GM19395 (cell line): ENCODE data around the gene LRRC4C.
"Not testable (repeated sequence)": the region's sequence is repeated elsewhere in the genome, so short reads cannot be mapped to it uniquely, and the experiment has no call there.

Experiments
- ATAC-seq: cut with Tn5 transposase; IDR thresholded peaks from one replicate; pipeline ENCODE4 v1.9.1; 2021; ENCODE audit warnings: mild to moderate bottlenecking, moderate library complexity; ENCODE audit not compliant: unreplicated experiment

Gene LRRC4C

DNA sequence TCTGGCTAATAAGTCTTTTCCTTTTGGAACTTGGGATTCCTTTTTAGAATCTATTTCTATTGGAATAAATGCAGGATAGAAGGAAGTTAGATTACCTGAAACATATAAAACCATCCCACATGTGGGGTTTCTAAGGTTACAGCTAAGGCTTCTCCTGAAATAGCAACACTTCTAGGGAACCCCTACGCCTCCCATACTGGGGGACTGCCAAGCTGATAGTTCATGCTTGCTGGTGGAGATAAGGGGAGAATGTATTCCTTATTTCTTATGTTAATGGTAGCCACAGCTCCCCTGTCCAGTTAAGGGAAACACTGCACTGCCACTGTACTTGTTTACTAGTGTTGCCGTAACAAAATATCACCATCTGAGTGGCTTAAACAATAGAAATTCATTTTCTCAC, 1189.6 kb downstream of the LRRC4C start:
- ATAC-seq: no peak

DNA sequence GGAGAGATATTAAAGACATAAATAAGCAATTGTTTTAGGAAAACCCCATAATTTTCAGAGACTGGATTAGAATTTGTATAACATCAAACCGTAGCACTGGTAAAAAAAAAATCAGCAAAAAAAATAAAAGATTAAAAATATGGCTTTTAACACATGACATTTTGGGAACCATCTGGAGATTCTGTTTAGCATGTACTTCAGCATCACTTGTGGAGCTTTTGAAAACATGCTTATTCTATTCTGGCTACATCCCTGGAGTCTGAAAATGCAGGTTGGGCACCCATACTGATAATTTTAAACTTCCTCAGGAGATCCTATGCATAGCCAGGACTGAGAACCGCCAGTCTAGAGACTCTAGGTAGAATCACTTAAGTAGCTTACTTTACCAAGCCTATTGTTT, 1190.9 kb downstream of the LRRC4C start:
- ATAC-seq: no peak

DNA sequence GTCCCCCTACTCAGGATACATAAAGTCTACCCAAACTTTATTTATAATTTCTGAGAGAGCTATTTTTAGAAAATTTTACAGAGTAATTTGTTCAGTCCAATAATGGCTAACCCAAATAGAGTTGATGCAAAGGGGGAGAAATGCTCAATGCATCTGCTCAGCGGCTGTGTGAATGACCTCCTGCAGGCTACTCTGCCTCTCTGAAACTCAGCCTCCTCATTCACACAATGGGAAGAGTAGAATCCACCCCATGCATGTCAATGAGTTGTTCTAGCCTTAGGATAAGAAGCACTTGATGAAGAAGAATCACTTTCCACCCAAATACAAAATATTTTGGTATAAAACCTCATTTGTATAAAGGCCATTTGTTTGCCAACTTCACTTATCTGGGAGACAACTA, 1204.0 kb downstream of the LRRC4C start:
- ATAC-seq: no peak

DNA sequence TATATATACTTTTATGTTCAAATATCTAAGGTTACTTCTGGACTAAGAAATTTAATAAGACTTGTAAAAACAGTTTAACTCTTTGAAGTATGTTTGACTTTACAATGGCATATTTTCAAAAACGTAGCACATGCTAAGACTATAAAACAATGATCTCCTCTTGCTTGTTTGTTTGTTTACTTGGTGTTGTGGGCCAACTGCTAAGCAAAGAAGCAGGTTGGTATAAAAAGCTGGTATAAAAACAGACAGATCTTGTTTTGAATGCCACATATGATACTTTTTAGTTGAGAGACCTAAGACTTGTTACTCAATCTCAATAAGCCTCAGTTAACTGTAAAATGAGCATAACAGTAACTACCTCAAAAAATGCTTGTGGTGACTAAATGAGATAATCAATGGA, 1206.3 kb downstream of the LRRC4C start:
- ATAC-seq: no peak

DNA sequence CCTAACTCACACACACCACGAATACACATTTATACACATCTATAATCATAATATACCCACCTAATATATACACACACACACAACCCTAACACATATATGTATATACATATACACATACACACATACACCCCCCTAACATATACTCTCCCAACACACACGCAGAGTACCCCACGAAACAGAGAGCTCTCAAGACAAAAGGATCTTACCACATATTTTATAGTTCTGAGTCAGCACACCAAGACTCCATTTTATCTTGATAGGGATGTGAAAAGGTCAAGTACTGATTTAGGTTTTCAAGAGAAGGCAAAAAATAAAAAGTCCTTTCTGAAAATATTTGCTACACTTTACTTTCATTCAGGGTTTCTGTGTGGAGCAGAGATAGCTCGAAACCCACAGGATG, 1207.2 kb downstream of the LRRC4C start:
- no peak for ATAC-seq

DNA sequence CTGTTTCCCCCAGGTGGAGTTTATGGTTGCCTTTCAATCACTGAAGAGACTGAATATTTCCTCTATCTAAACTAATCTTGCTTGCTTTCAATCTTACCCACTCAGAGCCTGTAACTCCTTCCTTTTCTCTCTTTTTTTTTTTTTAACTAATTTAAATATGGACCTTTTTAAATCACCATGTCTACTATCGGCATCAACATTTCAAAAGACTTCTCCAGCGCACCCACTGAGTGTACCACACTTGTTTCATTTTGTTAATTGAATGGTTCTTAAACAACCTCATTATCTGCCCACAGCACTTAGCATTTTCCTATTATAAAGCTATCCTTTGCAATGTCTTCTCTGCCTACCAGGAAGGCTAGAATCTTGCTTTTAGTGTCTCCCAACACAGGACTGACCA, 1212.5 kb downstream of the LRRC4C start:
- ATAC-seq: no peak

DNA sequence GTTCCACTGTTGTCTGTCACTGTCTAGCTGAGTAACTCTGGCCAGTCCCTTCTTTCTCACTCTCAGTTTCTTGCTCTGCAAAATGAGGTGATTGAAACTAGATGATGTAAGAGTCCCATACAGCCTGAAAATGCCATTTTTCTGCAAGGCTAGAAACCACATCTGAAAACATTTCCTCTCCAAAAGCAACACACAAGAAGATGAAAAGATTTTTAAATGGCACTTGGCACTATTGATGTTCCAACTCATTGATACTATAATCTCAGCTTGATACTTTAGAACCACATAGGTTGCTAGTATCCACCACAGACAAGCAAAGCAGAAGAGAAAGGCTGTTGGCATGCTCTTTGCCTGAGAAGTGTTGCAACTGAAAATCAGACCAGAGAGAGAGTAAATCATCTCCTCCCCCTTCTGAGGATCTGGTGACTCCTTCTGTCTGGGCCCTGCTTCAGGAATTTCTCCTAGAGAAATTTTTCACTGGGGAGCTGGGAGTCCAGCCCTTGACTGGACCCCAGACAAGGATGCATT, 1217.9 kb downstream of the LRRC4C start:
- peak; percentile 97 for ATAC-seq

DNA sequence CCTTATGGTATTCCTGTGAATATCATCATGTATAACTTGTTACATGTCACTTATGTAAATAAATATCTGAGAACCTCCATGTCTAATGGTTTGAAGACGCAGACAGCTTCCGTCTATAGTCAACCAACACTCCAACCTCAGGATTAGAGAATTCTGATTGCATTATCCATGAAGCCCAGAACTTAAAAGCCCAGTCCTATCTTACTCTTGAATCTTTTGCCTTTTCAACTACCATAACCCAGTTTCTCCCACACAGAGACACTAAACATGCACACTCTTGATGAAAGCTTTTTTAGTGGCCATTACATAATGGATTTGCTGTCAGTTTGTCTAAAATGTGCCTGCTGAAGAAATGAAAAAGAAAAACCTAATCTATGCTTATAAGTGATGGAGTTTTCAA, 1219.2 kb downstream of the LRRC4C start:
- ATAC-seq: no peak

DNA sequence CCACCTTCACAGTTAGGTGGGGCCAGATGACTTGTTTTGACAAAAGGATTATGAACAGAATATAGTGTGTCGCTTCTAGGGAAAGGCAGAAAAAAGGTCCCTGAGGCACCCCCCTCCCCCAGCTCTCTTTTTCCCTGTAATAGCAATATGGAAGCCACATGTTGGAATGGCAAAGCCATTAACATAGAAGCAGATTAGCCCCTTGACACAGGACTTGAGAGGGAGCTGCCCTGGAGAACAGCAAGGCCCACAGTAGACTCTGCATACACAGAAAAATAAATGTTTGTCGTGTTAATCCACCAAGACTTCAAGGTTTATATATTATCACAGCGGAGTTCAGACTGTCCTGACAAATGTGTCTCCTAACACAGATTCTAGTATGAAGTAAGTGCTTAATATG, 1222.9 kb downstream of the LRRC4C start:
- ATAC-seq: no peak

DNA sequence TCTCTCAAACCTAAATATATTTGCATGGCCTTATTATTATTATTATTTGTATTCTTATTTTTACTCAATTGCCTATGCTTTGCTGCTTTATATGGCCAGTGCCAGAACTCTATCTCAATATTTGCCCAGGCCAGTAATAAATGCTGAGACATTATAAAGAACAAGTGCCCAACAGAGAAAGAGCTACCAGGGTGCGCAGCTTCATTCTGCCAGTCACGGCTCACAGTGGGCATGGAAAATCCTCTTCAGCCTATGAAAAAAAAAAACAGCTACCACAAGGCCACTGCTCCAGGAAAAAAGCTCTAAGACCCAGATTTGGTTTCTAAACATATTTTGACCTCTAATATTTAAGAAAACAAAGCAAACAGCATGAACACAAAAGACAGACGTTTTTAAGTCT, 1223.6 kb downstream of the LRRC4C start:
- no peak for ATAC-seq

DNA sequence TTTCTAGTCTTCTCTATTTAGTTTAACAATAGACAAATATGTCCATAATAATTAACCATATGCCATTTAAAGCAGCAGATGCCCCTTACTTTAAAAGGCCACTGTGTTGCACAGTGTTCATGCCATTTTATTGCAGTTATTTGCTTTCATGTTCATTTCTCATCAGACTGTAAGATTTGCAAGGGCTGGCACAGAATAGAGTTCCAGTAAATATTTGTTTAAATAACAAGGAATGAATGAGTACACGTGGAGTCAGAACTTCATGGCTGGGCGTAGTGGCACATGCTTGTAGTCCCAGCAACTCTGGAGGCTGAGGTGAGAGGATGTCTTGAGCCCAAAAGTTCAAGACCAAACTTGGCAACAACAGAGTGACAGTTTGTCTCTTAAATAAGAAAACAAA, 1228.6 kb downstream of the LRRC4C start:
- no peak for ATAC-seq

DNA sequence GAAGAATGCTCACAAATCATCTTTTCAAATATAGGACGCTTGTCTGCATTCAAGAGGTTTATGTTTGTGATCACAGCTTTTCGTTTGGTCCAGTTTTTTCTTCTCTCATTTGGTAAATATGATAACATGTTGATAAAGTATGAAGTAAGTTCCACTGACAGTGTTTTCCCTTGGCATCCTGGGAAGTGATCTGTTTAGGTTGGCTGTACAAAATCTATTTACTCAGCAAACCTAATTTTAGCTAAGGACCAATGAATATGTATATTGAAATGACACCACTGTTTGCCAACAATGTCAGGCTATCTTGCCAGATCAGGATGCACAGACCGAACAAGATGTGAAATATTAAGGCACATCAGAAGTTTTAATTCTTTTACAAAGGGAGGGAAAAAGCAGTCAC, 1230.8 kb downstream of the LRRC4C start:
- no peak for ATAC-seq

DNA sequence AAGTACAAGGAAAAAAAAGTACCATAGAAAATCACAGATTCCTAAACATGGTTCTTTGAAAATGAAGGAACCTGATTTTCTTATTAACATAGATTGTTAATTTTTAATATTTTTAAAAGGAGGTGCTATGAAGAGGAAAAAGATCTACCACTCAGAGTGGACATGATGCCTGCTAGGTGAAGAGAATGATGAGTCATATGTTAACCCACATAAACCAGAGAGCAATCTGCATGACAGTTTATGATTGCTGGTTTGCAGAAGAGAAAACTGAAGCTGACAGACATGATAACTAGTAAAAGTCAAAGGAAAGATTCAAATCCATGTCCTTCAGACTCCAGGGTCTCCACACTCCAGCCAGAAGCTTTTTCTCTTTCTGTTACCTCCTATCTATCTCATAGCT, 1231.7 kb downstream of the LRRC4C start:
- ATAC-seq: peak; percentile 88

DNA sequence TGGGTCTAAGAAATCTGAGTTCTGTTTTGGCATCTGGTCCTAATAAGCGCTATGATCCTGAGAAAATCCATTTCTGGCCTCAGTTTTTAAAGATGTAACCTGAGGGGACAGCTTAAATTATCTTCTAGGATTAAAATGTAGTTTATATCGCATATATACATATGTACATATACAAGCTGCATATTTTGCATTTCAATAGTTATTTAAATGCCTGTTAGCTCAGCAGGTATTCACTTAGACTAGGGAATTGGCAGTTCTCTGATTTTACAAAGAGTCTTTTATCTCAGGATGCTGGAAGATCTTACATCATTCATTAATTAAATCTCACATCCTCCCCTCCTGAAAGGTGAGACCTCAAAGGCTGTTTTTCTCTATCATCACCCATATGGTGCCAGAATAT, 1232.8 kb downstream of the LRRC4C start:
- no peak for ATAC-seq

DNA sequence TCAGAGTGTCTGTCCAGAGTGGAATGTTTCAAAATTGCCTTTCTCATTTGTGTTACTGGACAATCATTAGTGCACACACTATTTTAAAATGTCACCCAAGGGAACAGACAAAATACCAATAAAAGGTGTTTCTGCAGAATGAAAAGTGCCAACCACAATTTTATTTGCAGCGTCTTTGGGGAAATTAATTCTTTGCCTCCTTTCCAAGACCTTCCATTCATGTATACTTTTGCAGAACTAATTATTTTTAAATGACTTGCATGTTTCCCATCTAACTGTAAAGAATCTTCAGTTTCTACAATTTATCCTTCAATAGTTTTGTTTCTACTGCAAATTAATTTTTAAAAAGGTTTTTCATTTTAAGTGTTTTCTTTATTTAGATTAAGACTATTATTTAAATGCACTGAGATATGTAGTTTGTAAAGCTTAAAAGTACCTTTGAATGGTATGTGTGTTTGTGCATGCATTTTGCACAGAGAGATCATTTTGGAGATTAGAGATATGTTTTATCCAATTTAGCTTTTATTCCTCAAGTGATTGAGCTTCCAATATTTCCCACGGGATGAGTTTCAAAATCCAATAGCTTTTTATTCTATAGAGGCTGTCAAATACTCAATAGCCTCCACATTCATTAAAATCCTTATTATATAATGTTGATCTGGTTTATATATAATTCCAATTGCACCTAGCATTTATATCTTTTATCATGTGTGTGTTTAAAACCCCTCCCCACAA, 1235.7 kb downstream of the LRRC4C start:
- ATAC-seq: no peak

DNA sequence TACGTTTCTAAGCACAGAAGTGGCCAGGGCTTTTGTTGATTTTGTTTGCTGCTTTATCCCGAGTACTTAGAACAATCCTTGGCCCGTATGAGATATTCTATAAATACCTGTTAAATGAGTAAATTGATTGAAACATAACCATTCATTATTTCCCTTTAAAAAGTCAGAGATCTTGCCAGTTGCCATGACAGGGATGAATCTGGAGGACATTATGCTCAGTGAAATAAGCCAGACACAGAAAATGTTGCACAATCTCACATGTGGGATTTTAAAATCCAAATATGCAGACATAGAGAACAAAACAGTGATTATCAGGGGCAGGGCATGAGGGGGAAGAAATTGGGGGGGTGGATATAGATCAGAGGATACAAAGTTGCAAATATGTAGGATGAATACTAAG, 1240.1 kb downstream of the LRRC4C start:
- no peak for ATAC-seq

DNA sequence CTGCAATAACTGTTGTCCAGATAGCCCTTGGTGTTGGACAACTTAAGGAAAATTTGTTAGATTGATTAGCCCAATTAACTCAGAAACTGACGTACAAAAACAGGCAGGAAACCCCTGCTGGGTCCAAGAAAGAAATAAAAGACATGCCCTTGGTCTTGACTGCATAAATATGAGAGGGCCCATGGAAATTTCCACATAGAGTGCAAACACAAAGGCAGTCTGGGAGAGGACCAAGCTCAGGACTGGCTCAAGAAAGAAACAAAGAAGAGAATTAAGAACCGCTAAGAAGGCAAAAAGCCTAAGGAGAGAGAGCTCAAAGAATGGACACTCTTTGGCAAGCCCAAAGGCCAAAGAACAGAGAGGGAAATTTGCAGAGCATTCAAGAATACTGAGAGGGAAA, 1243.9 kb downstream of the LRRC4C start:
- ATAC-seq: no peak

DNA sequence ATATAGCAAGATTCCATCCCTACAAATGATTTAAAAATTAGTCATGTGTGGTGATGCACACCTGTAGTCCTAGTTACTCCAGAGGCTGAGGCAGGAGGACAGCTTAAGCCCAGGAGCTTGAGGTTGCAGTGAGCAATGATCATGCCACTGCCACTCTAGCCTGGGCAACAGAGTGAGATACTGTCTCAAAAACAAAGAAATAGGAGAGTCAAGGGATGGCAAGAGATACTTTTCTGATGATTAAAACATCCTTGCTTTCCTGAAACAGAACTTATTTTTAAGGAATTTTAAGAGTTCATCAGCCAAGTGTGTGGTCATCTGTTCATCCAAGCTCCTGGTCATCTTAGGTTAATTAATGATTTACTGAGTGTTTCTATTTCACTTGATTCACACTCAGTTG, 1252.0 kb downstream of the LRRC4C start:
- ATAC-seq: no peak

DNA sequence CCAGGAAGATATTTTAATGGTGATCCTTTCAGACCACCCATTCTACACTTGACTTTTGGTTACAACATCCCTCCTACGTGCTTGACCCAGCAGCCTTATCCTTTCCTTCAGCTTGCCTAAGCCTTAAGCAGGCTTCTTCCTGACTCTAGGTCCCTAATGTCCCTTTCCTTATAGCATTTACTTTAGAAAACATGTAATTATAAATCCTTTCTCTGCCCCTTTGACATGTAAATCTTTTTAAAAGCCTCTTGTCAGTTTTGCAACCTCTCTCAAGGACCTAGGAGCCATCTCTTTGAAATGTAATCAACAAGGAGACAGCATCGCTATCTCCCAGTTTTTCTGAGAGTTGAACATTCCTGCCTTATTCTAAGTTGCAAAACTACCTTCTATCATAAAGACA, 1255.2 kb downstream of the LRRC4C start:
- no peak for ATAC-seq

DNA sequence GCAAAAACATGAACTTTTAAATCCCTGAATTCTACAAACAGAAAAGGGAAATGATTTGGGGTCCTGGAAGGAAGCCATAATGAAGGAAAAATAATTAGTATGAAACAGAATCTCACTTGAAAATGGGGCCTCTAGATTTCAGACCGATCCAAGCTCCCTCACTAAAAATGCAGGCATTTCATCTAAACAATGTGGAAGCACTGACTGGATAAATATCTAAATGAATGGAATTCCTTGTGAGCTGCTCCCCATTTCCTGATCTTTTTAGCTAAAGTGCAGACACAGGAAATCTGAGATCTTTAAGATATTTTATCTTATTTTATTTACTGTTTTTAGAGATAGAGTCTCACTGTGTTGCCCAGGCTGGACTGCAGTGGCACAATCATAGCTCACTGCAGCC, 1255.8 kb downstream of the LRRC4C start:
- ATAC-seq: no peak

DNA sequence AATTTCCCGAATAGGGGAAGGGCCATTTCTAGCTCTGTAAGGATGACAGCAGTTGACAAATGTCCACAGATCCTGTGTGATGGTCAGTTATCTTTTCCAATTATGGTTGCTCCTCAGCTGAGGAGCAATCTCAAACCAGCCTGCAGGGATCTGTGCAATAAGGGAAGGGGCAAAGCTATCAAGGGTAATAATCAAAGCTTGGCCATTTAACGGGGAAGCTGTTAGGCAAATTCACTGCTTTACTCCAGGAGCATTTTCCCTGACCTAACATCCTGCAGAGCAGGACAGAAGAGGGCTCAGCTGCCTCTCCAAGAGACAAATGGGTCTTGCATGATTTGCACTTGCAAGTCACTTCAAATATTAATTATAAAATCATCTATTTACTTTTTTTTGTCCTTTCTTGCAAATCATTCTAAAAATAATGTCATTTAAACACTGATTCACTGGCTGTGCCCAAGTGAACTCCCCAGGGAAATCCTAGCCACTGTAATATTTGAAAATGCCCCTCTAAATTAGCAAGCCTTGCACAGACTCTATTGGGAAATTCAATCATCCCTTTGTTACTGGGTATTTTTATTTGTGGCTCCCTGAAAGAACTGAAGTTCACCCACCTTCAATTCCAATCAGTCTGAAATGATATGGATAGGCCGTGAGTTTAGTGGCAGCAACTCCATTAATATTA, 1256.7 kb downstream of the LRRC4C start:
- no peak for ATAC-seq

DNA sequence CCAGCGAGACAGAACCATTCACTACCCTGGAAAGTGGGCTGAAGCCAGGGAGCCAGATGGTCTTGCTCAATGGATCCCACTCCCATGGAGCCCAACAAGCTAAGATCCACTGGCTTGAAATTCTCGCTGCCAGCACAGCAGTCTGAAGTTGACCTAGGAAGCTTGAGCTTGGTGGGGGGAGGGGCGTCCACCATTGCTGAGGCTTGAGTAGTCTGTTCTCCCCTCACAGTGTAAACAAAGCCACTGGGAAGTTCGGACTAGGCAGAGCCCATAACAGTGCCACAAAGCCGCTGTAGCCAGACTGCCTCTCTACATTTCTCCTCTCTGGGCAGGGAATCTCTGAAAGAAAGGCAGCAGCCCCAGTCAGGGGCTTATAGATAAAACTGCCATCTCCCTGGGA, 1266.9 kb downstream of the LRRC4C start:
- not testable (repeated sequence) for ATAC-seq

DNA sequence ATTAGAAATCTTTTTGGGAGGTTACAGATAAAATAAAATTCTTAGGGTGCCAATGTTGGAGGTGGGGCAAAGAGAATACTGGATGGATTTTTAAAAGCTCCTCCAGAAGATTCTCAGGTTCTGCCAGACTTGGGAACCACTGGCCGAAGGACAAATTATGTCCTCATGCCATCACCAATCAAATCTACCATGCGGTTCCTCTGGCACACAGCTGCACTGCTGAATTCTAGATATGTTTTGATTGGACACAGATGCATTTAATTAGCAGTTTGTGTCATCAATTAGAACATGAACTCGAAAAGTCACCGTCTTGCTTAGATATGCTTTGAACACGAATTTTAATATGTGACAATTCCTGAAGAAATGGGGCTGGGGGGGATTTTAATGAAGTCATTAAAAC, 1269.2 kb downstream of the LRRC4C start:
- no peak for ATAC-seq
